ENCODE results near the gene CBX2. TPM values are rescaled to one million over a fixed set of nuclear protein-coding genes. Genes with fewer than 3 reads are reported as not detected.

CBX2 gene
- total and polyA plus RNA-seq, 2 of the 4 experiments (the other 2 are of a cell fraction): 2.0 to 3.2 TPM

DNA sequence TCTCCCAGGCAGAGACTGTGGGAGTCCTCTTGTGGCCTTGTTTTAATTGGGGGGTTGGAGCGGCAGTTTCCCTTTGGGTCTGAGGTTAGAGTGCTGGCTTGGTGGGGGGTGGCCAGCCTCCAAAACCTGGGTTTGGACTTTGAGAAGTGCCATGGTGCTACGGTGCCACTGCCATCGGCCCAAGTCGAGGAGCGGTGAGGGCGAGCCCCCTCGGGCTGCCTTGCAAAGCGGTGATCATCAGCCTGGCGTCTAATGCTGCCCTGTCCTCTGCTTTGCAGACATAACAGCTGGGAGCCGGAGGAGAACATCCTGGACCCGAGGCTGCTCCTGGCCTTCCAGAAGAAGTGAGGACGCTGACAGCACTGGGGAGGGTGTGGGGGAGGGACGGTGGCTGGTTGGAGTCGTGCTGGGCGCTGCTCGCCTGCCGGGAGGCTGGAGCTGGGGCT is 1.2 kb downstream of the CBX2 start:
- Histone ChIP-seq H4K91ac (ENCODE audit: insufficient read depth, low read depth, low read length) (no peak overlapping the region), H3K9ac (ENCODE audit: low read depth, low read length) (no peak overlapping the region), H3K36me3 (ENCODE audit: control insufficient read depth, insufficient read depth, low read length) (no peaks in the 10 kb centered on the region; the same call in 1 of the 2 replicates), H3K56ac (ENCODE audit: extremely low read depth, insufficient read depth, low read length) (no peak overlapping the region), H2BK5ac (ENCODE audit: low read depth, low read length, poor library complexity, severe bottlenecking) (no peak overlapping the region), H3K23ac (ENCODE audit: low read depth, low read length) (no peak overlapping the region), H3K27me3 (ENCODE audit: control insufficient read depth, insufficient read depth, low read length) (peaks cover 32% of the 10 kb centered on the region), H2BK15ac (ENCODE audit: low read depth, low read length) (no peak overlapping the region), H3K27ac (ENCODE audit: insufficient read depth, low read length) (no peak overlapping the region), H3K4ac (ENCODE audit: low read depth, low read length) (no peak overlapping the region), H3K4me3 (ENCODE audit: insufficient read depth, low read depth, low read length) (peak overlapping the region; percentile 83), H2AK9ac (replicated peaks; ENCODE audit: low read depth, low read length, poor library complexity) (peak overlapping the region; percentile 80), H2BK120ac (ENCODE audit: low read depth, low read length) (no peak overlapping the region), H3K18ac (ENCODE audit: low read depth, low read length) (no peak overlapping the region), H4K20me1 (ENCODE audit: insufficient read depth, low read length) (peaks cover 3% of the 10 kb centered on the region; the same call in 1 of the 2 replicates), H2AK5ac (ENCODE audit: low read depth, low read length) (peak overlapping the region; percentile 58; the same call in 1 of the 2 replicates), H3K4me2 (ENCODE audit: low read depth, low read length) (peak overlapping the region; percentile 66), H2BK20ac (ENCODE audit: low read depth, low read length) (no peak overlapping the region), H3K14ac (replicated peaks; ENCODE audit: low read depth, low read length) (no peak overlapping the region), H4K8ac (ENCODE audit: low read depth in 2 of 2, low read length in 2 of 2) (no peak overlapping the region), H3K9me1 (ENCODE audit: insufficient read depth, low read length) (no peaks in the 10 kb centered on the region), H4K5ac (ENCODE audit: low read depth, low read length) (no peak overlapping the region), H3K4me1 (ENCODE audit: control insufficient read depth, insufficient read depth, low read length) (peaks cover 3% of the 10 kb centered on the region; the same call in 1 of the 2 replicates), H3K79me1 (ENCODE audit: low read depth in 1 of 2, low read length in 2 of 2) (no peaks in the 10 kb centered on the region; a peak in 1 of 4 replicates), H2AFZ (replicated peaks; ENCODE audit: low read length, poor library complexity) (peak overlapping the region; percentile 95), H3K9me3 (ENCODE audit: control insufficient read depth, insufficient read depth, low read length) (0 out of 2 replicates have a peak, but pooled peaks cover 3% of the 10 kb centered on the region)
- 23% methylated on average over 9 of the region's 17 CpGs; no CpG with 5 or more reads in 1 of the 2 experiments for WGBS, 2 experiments (ENCODE audit: extremely low coverage in 2 of 2, insufficient read length in 1 of 2)
- BruUV-seq (replicated peaks): no TSS peak
- TF ChIP-seq RFX5 (IDR thresholded peaks at IDR 0.05; ENCODE audit: low read depth, low read length) (no peak), RCOR1 (IDR thresholded peaks at IDR 0.05; ENCODE audit: insufficient replicate concordance, low read length) (no peak), MAFK (IDR thresholded peaks at IDR 0.05; ENCODE audit: low read depth, low read length) (no peak), CHD1 (IDR thresholded peaks at IDR 0.05; ENCODE audit: low read depth, low read length) (no peak), SMC3 (IDR thresholded peaks at IDR 0.05; ENCODE audit: low read depth, low read length) (no peak), CEBPB (IDR thresholded peaks at IDR 0.05; ENCODE audit: low read depth, low read length) (no peak), RAD21 (IDR thresholded peaks at IDR 0.05; ENCODE audit: low read length) (no peak), BHLHE40 (IDR thresholded peaks at IDR 0.05; ENCODE audit: low read depth, low read length) (no peak), FOS (IDR thresholded peaks at IDR 0.05; ENCODE audit: low read depth, low read length) (no peak), POLR2A (IDR thresholded peaks at IDR 0.05; ENCODE audit: low read depth, low read length) (no peak), MAZ (IDR thresholded peaks at IDR 0.05; ENCODE audit: borderline replicate concordance, low read depth, low read length) (no peak)
- TF ChIP-seq, protein P1, sequence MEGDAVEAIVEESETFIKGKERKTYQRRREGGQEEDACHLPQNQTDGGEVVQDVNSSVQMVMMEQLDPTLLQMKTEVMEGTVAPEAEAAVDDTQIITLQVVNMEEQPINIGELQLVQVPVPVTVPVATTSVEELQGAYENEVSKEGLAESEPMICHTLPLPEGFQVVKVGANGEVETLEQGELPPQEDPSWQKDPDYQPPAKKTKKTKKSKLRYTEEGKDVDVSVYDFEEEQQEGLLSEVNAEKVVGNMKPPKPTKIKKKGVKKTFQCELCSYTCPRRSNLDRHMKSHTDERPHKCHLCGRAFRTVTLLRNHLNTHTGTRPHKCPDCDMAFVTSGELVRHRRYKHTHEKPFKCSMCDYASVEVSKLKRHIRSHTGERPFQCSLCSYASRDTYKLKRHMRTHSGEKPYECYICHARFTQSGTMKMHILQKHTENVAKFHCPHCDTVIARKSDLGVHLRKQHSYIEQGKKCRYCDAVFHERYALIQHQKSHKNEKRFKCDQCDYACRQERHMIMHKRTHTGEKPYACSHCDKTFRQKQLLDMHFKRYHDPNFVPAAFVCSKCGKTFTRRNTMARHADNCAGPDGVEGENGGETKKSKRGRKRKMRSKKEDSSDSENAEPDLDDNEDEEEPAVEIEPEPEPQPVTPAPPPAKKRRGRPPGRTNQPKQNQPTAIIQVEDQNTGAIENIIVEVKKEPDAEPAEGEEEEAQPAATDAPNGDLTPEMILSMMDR (conservative IDR thresholded peaks at IDR 0.05; ENCODE audit: low read depth, low read length): no peak
- TF ChIP-seq, protein P2, sequence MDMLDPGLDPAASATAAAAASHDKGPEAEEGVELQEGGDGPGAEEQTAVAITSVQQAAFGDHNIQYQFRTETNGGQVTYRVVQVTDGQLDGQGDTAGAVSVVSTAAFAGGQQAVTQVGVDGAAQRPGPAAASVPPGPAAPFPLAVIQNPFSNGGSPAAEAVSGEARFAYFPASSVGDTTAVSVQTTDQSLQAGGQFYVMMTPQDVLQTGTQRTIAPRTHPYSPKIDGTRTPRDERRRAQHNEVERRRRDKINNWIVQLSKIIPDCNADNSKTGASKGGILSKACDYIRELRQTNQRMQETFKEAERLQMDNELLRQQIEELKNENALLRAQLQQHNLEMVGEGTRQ (IDR thresholded peaks at IDR 0.05; ENCODE audit: low read depth, low read length): no peak
- intact Hi-C loops (cut with micrococcal nuclease): no loop called here
- ChIA-PET POLR2A (ENCODE audit: unreplicated experiment) (no interaction called here), CTCF (interaction anchor here (0.6 kb wide), 1 partner anchor 20 kb away, joined by 3 read pairs; no protein-coding TSS in a partner anchor)
- DNase-seq (no peak), ATAC-seq (ENCODE audit: low read depth) (no peak)
- in situ Hi-C loops (cut with MboI; ENCODE audit: low sequenced_read_pairs): no loop called here
- dilution Hi-C loops (cut with HindIII; ENCODE audit: low sequenced_read_pairs, unreplicated experiment): no loop called here
